C4-2B (cell line): Measurements from ENCODE around the gene SV2A.

ENCODE experiments used
- CTCF ChIP-seq: fragments of 450-650 bp; conservative IDR thresholded peaks from 2 replicates; pipeline ENCODE4 v1.5.1; 2017; ENCODE audit warnings: mild to moderate bottlenecking
- ZFX ChIP-seq: fragments of 450-650 bp; IDR thresholded peaks from 2 replicates; pipeline ENCODE4 v1.6.1; 2017

GRCh38 chr1:149886396-149887195 lies 31.0 kb downstream of the SV2A start:
- no peak for TF ChIP-seq CTCF
- no peak; the same call in 1 of the 2 replicates for TF ChIP-seq ZFX
